DND-41 (cell line): Measurements from ENCODE around the gene MDC1.

Source experiments
- ATAC-seq: fragments of 200-7000 bp; cut with Tn5 transposase; 3 replicates; pipeline ENCODE4 v1.9.1; 2021; ENCODE audit warnings: low read depth; ENCODE audit not compliant: insufficient read depth
- DNase-seq: peaks from one replicate; pipeline ENCODE4 v3.0.0-alpha.2; 2020
- H2AFZ ChIP-seq: 2 replicates; pipeline ENCODE4 v1.6.0; 2012; ENCODE audit warnings: low read depth, low read length
- H3K27ac ChIP-seq: 2 replicates; pipeline ENCODE4 v1.5.1; 2012; ENCODE audit warnings: low read length, inconsistent platforms
- H3K27me3 ChIP-seq: fragments of 200-600 bp; sonication (generic); 2 replicates; pipeline ENCODE4 v1.6.0; 2012; ENCODE audit warnings: low read length, mild to moderate bottlenecking, inconsistent platforms; ENCODE audit not compliant: insufficient read depth, poor library complexity
- H3K36me3 ChIP-seq: 2 replicates; pipeline ENCODE4 v1.5.1; 2012; ENCODE audit warnings: low read length, inconsistent platforms; ENCODE audit not compliant: insufficient read depth
- H3K4me1 ChIP-seq: 2 replicates; pipeline ENCODE4 v1.5.1; 2012; ENCODE audit warnings: mild to moderate bottlenecking, low read length; ENCODE audit not compliant: insufficient read depth
- H3K4me2 ChIP-seq: 2 replicates; pipeline ENCODE4 v1.6.0; 2012; ENCODE audit warnings: mild to moderate bottlenecking, moderate library complexity, low read length, inconsistent platforms; ENCODE audit not compliant: insufficient read depth
- H3K4me3 ChIP-seq, 2 experiments: fragments of 200-600 bp in 1 of 2; shearing (Covaris generic) in 1 of 2; 2 replicates each; pipeline ENCODE4 v1.5.1; 2012 to 2016; ENCODE audit warnings: inconsistent platforms in 2 of 2, low read length in 2 of 2, mild to moderate bottlenecking in 2 of 2, low read depth in 1 of 2, moderate library complexity in 1 of 2
- H3K79me2 ChIP-seq: 2 replicates; pipeline ENCODE4 v1.6.0; 2012; ENCODE audit warnings: low read length, inconsistent platforms; ENCODE audit not compliant: insufficient read depth
- H3K9ac ChIP-seq: 2 replicates; pipeline ENCODE4 v1.6.0; 2012; ENCODE audit warnings: low read depth, mild to moderate bottlenecking, inconsistent platforms, low read length, moderate library complexity
- H3K9me3 ChIP-seq: 2 replicates; pipeline ENCODE4 v1.5.1; 2012; ENCODE audit warnings: low read length, moderate library complexity, mild to moderate bottlenecking, inconsistent platforms; ENCODE audit not compliant: insufficient read depth, severe bottlenecking
- H4K20me1 ChIP-seq: 2 replicates; pipeline ENCODE4 v1.6.0; 2012; ENCODE audit warnings: low read length; ENCODE audit not compliant: insufficient read depth
- EZH2 ChIP-seq: IDR thresholded peaks from 3 replicates; pipeline ENCODE4 v1.6.1; 2012; ENCODE audit warnings: borderline replicate concordance, low read depth, mild to moderate bottlenecking, moderate library complexity, low read length, inconsistent platforms; ENCODE audit not compliant: severe bottlenecking
- TF ChIP-seq, protein P1 (sequence below): IDR thresholded peaks from 2 replicates; pipeline ENCODE4 v1.5.1; 2012; ENCODE audit warnings: borderline replicate concordance, low read length, moderate library complexity, mild to moderate bottlenecking; ENCODE audit not compliant: poor library complexity, severe bottlenecking; ENCODE audit errors: extremely low read depth

The MDC1 gene

DNA sequence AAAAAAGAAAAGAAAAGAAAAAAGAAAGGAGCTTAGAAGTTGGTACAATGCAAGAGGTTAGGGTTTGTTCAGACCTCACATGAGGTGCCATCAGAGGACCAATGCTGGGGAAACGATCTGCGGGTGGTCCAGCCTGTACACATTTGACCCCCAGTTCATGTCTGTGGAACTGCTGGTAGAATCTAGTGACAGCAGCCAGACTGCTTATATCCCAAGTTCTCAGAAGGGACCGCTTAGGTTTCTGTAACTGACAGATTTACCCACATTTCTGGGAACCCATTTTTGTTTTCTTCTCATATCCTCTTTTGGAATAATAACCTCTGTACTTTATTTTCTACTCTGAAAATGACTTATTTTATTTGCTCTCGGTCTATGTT, 35.3 kb downstream of the MDC1 start:
- Histone ChIP-seq H3K9ac (peak overlapping the region; percentile 88), H3K4me1 (peaks cover 63% of the 10 kb centered on the region), H3K79me2 (peaks cover 86% of the 10 kb centered on the region), H3K36me3 (peaks cover 68% of the 10 kb centered on the region), H3K9me3 (no peaks in the 10 kb centered on the region), H3K4me3 (peak overlapping the region; percentile 21 to 68; a peak in 3 of 4 replicates), H2AFZ (no peak overlapping the region), H3K27me3 (no peaks in the 10 kb centered on the region), H4K20me1 (peaks cover 44% of the 10 kb centered on the region), H3K27ac (peak overlapping the region; percentile 94), H3K4me2 (peak overlapping the region; percentile 95)
- ATAC-seq (no peak), DNase-seq (no peak)
- TF ChIP-seq, protein P1, sequence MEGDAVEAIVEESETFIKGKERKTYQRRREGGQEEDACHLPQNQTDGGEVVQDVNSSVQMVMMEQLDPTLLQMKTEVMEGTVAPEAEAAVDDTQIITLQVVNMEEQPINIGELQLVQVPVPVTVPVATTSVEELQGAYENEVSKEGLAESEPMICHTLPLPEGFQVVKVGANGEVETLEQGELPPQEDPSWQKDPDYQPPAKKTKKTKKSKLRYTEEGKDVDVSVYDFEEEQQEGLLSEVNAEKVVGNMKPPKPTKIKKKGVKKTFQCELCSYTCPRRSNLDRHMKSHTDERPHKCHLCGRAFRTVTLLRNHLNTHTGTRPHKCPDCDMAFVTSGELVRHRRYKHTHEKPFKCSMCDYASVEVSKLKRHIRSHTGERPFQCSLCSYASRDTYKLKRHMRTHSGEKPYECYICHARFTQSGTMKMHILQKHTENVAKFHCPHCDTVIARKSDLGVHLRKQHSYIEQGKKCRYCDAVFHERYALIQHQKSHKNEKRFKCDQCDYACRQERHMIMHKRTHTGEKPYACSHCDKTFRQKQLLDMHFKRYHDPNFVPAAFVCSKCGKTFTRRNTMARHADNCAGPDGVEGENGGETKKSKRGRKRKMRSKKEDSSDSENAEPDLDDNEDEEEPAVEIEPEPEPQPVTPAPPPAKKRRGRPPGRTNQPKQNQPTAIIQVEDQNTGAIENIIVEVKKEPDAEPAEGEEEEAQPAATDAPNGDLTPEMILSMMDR = no peak
- TF ChIP-seq EZH2 = no peak

DNA sequence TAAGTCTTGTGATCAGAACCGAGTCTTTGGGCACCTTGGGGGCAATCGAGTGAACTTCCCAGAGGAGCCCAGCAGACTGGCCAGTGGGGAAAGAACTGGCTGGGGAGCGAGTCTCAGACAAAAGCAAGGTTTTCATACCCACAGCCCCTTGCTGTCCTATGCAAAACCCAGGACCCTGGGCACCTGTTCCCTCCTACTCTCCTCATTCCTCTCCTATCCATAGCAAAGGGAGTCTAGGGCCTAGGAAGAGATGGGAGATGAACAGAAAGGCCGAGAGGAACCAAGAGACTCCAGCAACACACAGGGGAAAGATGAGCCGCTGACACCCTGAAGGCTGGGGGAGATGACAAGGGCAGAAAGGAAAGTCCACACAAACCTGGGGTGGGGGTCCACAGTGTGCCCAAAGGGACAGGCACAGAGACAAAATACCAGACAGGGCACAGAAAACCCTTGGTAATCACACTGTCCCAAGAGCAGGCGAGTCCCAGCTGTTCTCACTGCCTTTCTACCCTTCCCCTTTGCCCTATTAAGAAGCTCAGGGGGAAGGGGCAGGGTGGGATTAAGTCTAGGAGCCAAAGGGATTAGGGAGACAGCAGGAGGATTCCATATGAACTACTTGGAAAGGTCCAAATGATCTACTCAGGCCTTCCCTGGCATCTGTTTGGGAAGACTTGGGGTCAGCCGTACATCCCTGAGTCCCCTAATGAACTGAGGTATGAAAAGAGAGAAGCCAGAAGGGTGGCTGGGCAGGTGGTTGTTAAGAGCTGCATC, 37.1 kb downstream of the MDC1 start:
- Histone ChIP-seq H3K9ac (peak overlapping the region; percentile 88), H3K79me2 (peaks cover 68% of the 10 kb centered on the region), H3K27ac (peak overlapping the region; percentile 70), H3K4me1 (peaks cover 53% of the 10 kb centered on the region), H2AFZ (no peak overlapping the region), H3K27me3 (no peaks in the 10 kb centered on the region), H3K9me3 (no peaks in the 10 kb centered on the region), H3K36me3 (peaks cover 70% of the 10 kb centered on the region), H3K4me3 (peak overlapping the region in 1 of 2 experiments; percentile 49; a peak in 2 of 4 replicates), H3K4me2 (peak overlapping the region; percentile 95), H4K20me1 (peaks cover 36% of the 10 kb centered on the region)
- DNase-seq (no peak), ATAC-seq (no peak)
- TF ChIP-seq EZH2 = no peak
- TF ChIP-seq, protein P1 = no peak

DNA sequence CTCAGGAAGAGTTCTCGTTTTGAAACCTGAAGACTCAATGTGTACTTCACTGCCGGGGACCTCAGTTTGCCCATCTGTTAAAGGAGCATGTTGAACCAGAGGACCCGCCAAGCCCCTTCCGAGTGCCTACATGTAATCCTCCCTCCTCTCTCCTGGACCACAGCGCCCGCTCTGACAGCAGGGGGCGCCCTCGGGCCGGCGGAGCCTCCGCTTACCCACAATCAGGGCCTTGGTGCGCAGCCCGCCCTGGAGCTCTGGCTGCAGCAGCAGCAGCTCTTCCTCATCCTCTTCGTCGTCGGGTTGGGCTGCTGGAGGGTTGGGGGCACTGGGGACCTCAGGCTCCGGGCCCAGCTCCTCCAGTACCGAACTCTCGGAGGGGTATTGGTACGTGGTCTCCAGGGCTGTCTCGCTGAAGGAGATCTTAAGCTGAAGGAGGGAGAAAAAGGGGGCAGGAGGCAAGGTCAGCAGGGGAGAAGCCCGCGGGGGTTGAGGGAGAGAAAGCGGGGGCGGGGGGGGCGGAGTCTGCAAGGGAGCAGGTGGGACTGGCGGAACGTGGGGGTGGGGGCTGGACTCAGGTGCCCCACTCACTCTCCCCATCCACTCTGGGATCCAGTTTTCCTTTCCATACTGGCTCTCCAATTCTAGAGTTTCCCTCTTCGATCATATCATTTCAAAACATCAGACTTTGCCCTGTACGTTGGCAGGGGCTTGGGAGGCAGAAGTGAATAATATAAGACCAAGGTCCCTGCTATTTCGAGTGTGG, 37.9 kb downstream of the MDC1 start:
- DNase-seq = peak; percentile 92
- ATAC-seq = peak; percentile 68
- Histone ChIP-seq H4K20me1 (peaks cover 35% of the 10 kb centered on the region), H3K4me1 (peaks cover 50% of the 10 kb centered on the region), H3K9ac (peak overlapping the region; percentile 88), H3K79me2 (peaks cover 60% of the 10 kb centered on the region), H3K9me3 (no peaks in the 10 kb centered on the region), H2AFZ (no peak overlapping the region), H3K4me3 (peak overlapping the region in 1 of 2 experiments; percentile 49; a peak in 2 of 4 replicates), H3K27me3 (no peaks in the 10 kb centered on the region), H3K27ac (peak overlapping the region; percentile 70), H3K4me2 (peak overlapping the region; percentile 95), H3K36me3 (peaks cover 68% of the 10 kb centered on the region)
- TF ChIP-seq, protein P1 = peak; percentile 99
- no peak for TF ChIP-seq EZH2
